ENCODE data around the gene BTBD7. TPM values are rescaled to one million over a fixed set of nuclear protein-coding genes. Genes with fewer than 3 reads are reported as not detected.

BTBD7 gene
- total and polyA plus RNA-seq, 3 donors from 2014 or later: 16.9 to 27.8 (median 26.1) TPM

DNA sequence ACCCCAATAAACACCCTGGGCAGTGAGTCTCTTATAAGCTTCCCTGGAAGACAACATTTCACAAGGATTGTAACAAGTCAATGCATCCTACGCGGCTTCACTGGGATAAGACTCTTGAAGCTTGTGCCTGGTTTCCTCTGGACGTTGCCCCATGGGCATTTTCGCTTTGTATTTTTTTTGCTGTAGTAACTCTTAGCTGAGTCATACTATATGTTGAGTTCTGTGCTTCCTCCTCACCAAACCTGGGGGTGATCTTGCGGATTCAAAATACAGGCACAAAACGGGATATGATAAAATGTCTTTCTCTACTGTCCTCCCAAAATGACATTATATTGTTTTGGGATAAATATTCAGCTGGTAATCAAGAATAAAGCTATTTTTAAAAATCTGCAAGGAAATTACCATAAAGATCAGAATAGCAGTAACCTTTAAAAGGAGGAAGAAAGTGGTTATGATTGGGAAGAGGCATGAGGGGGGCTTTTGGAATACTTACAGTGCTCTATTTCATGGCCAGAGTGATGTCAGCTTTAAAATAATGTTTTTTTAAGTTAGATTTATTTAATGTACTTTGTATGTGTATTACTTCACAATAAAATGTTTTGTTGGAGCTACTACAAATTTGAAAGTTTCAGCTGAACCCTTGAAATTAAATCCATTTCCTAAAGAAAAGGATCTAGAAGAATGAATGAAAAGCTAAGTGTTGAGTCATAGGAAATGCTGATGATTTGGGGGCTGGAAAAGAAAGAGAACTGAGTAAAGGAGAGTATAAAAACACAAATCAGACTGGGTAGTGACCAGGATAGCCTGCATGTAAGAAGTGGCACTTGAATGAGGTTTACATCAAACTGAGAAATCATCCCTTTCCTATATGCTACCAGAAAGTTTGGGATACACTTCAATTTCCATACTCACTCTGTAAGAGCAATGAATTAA lies 14.7 kb downstream of the BTBD7 start:
- TF ChIP-seq POLR2A (IDR thresholded peaks at IDR 0.05) (no peak), CTCF (IDR thresholded peaks at IDR 0.05) (no peak)
- no peaks in the 10 kb centered on the region for H3K4me1 ChIP-seq
- 76 to 80% methylated on average over 6 of the region's 6 CpGs for WGBS, 2 donors
- no peaks in the 10 kb centered on the region for H3K27me3 ChIP-seq
- no peaks in the 10 kb centered on the region for H3K36me3 ChIP-seq (ENCODE audit: low read depth, missing control alignments)
- no peak overlapping the region for H3K27ac ChIP-seq
- DNase-seq: no peak
- intact Hi-C loops (cut with DNase I; ENCODE audit: low total_unique reads): no loop called here
- H3K4me3 ChIP-seq: no peak overlapping the region
- no peaks in the 10 kb centered on the region for H3K9me3 ChIP-seq

DNA sequence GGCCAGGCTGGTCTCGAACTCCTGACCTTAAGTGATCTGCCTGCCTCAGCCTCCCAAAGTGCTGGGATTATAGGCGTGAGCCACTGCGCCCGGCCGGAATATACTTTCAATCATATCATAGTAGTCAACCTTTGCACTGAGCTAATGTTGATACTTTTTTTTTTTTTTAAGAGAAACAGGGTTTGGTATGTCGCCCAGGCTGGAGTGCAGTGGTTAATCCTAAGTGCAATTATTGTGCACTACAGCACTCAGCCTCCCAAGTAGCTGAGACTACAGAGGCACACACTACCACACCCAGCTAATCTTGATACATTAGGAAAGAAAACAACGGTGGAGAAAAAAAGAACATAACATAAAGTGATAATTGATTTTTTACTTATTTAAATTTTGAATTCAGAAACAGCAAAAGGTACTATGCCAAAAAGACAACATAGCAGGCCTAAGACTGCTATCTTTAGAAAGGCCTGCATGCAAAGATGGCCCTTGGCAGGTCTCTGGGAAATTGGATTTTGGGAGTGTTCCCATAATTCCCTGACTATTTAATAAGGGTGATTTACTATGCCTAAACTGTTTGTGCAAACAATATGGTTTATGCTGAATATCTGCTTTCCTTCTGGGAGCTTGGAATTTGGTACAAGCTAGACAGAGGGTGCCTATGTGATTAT lies 15.5 kb downstream of the BTBD7 start:
- no peaks in the 10 kb centered on the region for H3K9me3 ChIP-seq
- H3K27me3 ChIP-seq: no peaks in the 10 kb centered on the region
- H3K27ac ChIP-seq: no peak overlapping the region
- 86 to 90% methylated on average over 7 of the region's 7 CpGs for WGBS, 2 donors
- no peak for DNase-seq
- intact Hi-C loops (cut with DNase I; ENCODE audit: low total_unique reads): no loop called here
- H3K4me1 ChIP-seq: no peaks in the 10 kb centered on the region
- H3K4me3 ChIP-seq: no peak overlapping the region
- TF ChIP-seq POLR2A (IDR thresholded peaks at IDR 0.05): no peak
- TF ChIP-seq CTCF (IDR thresholded peaks at IDR 0.05): no peak
- no peaks in the 10 kb centered on the region for H3K36me3 ChIP-seq (ENCODE audit: low read depth, missing control alignments)

DNA sequence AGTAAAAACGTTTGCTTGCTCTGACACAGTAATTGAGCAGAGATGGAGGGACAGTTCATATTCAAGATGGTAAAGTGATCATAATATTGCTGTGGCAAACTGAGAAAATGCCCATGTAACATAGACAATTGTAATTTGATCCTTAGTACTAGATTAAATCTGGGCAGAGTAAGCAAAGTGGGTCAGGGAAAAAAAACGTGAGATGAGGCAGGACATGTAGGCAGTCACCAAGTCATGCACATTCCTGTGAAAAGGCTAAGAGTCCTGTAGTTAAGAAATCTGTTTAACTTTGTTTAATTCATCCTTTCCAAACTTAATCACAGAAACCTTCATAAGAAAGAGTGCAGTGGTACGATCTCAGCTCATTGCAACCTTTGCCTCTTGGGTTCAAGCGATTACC lies 16.1 kb downstream of the BTBD7 start:
- intact Hi-C loops (cut with DNase I; ENCODE audit: low total_unique reads): no loop called here
- Histone ChIP-seq H3K27me3 (no peaks in the 10 kb centered on the region), H3K4me3 (no peak overlapping the region), H3K27ac (no peak overlapping the region), H3K9me3 (no peaks in the 10 kb centered on the region), H3K4me1 (no peaks in the 10 kb centered on the region), H3K36me3 (ENCODE audit: low read depth, missing control alignments) (no peaks in the 10 kb centered on the region)
- no peak for TF ChIP-seq CTCF (IDR thresholded peaks at IDR 0.05)
- no peak for TF ChIP-seq POLR2A (IDR thresholded peaks at IDR 0.05)
- 76% methylated on average over 4 of the region's 4 CpGs for WGBS, 2 donors
- DNase-seq: no peak

DNA sequence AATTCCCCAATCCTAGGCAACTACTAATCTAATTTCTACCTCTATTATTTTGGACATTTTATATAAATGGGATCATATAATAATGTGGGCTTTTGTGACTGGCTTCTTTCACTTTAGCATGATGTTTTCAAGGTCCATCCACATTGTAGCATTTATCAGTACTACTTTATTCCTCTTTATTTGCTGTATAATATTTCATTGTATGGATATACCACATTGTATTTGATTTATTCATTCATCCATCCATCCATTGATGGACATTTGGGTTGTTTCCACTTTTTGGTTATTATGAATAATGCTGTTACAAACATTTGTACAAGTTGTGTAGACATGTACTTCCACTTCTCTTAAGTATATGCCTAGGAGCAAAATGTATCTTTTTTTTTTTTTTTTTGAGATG lies 17.3 kb downstream of the BTBD7 start:
- intact Hi-C loops (cut with DNase I; ENCODE audit: low total_unique reads): no loop called here
- DNase-seq: no peak
- Histone ChIP-seq H3K4me1 (no peaks in the 10 kb centered on the region), H3K27ac (no peak overlapping the region), H3K36me3 (ENCODE audit: low read depth, missing control alignments) (no peaks in the 10 kb centered on the region), H3K4me3 (no peak overlapping the region), H3K27me3 (no peaks in the 10 kb centered on the region), H3K9me3 (no peaks in the 10 kb centered on the region)
- no peak for TF ChIP-seq CTCF (IDR thresholded peaks at IDR 0.05)
- TF ChIP-seq POLR2A (IDR thresholded peaks at IDR 0.05): no peak
